IMR-90 (cell line): ENCODE results near the gene CLEC16A. TPM values are rescaled to one million over a fixed set of nuclear protein-coding genes. Genes with fewer than 3 reads are reported as not detected.

Source experiments
- ATAC-seq: fragments of 200-7000 bp; cut with Tn5 transposase; 2 replicates; pipeline ENCODE4 v1.9.1; 2020; ENCODE audit warnings: low read depth, mild to moderate bottlenecking, moderate library complexity
- BruUV-seq: library from RNA; stranded (reverse); fragments of 400-500 nt; replicated peaks from 2 replicates; lab custom pipeline; 2021; lab: Mats Ljungman, UMichigan
- CTCF ChIA-PET: fragments of 300-600 bp; formaldehyde crosslinking; extraction: SDS; loops from one replicate; lab custom pipeline; 2021; ENCODE audit warnings: antibody characterized with exemption; lab: Yijun Ruan, JAX
- POLR2A ChIA-PET: fragments of 300-600 bp; sonication (Branson Sonifier 250); formaldehyde crosslinking; loops from one replicate; lab custom pipeline; 2022; ENCODE audit warnings: antibody characterized with exemption; ENCODE audit not compliant: unreplicated experiment; lab: Charles Lee
- DNase-seq: peaks from one replicate; pipeline ENCODE4 v3.0.0; 2013
- H2AFZ ChIP-seq: replicated peaks from 2 replicates; pipeline ENCODE3; 2013; ENCODE audit warnings: low read length, mild to moderate bottlenecking; ENCODE audit not compliant: poor library complexity
- H2AK5ac ChIP-seq: 2 replicates; pipeline ENCODE4 v1.6.1; 2013; ENCODE audit warnings: low read depth, low read length, inconsistent platforms
- H2AK9ac ChIP-seq: replicated peaks from 2 replicates; pipeline ENCODE3; 2013; ENCODE audit warnings: mild to moderate bottlenecking, low read depth, low read length, moderate library complexity; ENCODE audit not compliant: poor library complexity
- H2BK120ac ChIP-seq: 2 replicates; pipeline ENCODE4 v1.6.1; 2013; ENCODE audit warnings: low read depth, low read length, inconsistent platforms
- H2BK15ac ChIP-seq: 3 replicates; pipeline ENCODE4 v1.6.1; 2013; ENCODE audit warnings: low read depth, low read length, inconsistent platforms
- H2BK20ac ChIP-seq: 2 replicates; pipeline ENCODE4 v1.6.1; 2013; ENCODE audit warnings: low read depth, mild to moderate bottlenecking, inconsistent platforms, low read length, moderate library complexity
- H2BK5ac ChIP-seq: 2 replicates; pipeline ENCODE4 v1.6.1; 2013; ENCODE audit warnings: mild to moderate bottlenecking, low read depth, low read length, inconsistent platforms; ENCODE audit not compliant: poor library complexity, severe bottlenecking
- H3K14ac ChIP-seq: replicated peaks from 2 replicates; pipeline ENCODE4 v1.6.1; 2013; ENCODE audit warnings: low read depth, low read length, inconsistent platforms
- H3K18ac ChIP-seq: 2 replicates; pipeline ENCODE4 v1.6.1; 2013; ENCODE audit warnings: low read depth, low read length, control low read depth
- H3K23ac ChIP-seq: 2 replicates; pipeline ENCODE4 v1.6.1; 2013; ENCODE audit warnings: low read depth, low read length, inconsistent platforms
- H3K27ac ChIP-seq: 2 replicates; pipeline ENCODE4 v1.5.1; 2013; ENCODE audit warnings: mild to moderate bottlenecking, control low read depth, low read length; ENCODE audit not compliant: insufficient read depth
- H3K27me3 ChIP-seq: 2 replicates; pipeline ENCODE4 v1.6.1; 2013; ENCODE audit warnings: low read length; ENCODE audit not compliant: control insufficient read depth, insufficient read depth
- H3K36me3 ChIP-seq: 2 replicates; pipeline ENCODE4 v1.6.1; 2013; ENCODE audit warnings: low read length, mixed read lengths; ENCODE audit not compliant: control insufficient read depth, insufficient read depth
- H3K4ac ChIP-seq: 2 replicates; pipeline ENCODE4 v1.6.1; 2013; ENCODE audit warnings: low read depth, low read length, inconsistent platforms
- H3K4me1 ChIP-seq: 2 replicates; pipeline ENCODE4 v1.6.1; 2013; ENCODE audit warnings: low read length, mixed read lengths; ENCODE audit not compliant: control insufficient read depth, insufficient read depth
- H3K4me2 ChIP-seq: 2 replicates; pipeline ENCODE4 v1.6.1; 2013; ENCODE audit warnings: low read depth, mild to moderate bottlenecking, control low read depth, low read length, moderate library complexity
- H3K4me3 ChIP-seq: 2 replicates; pipeline ENCODE4 v1.5.1; 2013; ENCODE audit warnings: low read depth, mild to moderate bottlenecking, control low read depth, low read length, moderate library complexity; ENCODE audit not compliant: insufficient read depth
- H3K56ac ChIP-seq: 2 replicates; pipeline ENCODE4 v1.6.1; 2013; ENCODE audit warnings: low read length, inconsistent platforms; ENCODE audit not compliant: insufficient read depth; ENCODE audit errors: extremely low read depth
- H3K79me1 ChIP-seq, 2 experiments: 2 replicates each; pipeline ENCODE4 v1.6.1; 2013; ENCODE audit warnings: low read length in 2 of 2, inconsistent platforms in 1 of 2, low read depth in 1 of 2
- H3K9ac ChIP-seq: 2 replicates; pipeline ENCODE4 v1.6.1; 2013; ENCODE audit warnings: low read depth, low read length, control low read depth
- H3K9me1 ChIP-seq: 2 replicates; pipeline ENCODE4 v1.6.1; 2013; ENCODE audit warnings: low read length, inconsistent platforms; ENCODE audit not compliant: insufficient read depth
- H3K9me3 ChIP-seq: 2 replicates; pipeline ENCODE4 v1.6.1; 2013; ENCODE audit warnings: low read length; ENCODE audit not compliant: control insufficient read depth, insufficient read depth
- H4K20me1 ChIP-seq: 2 replicates; pipeline ENCODE4 v1.6.1; 2013; ENCODE audit warnings: low read length, inconsistent platforms; ENCODE audit not compliant: insufficient read depth
- H4K5ac ChIP-seq: 2 replicates; pipeline ENCODE4 v1.6.1; 2013; ENCODE audit warnings: mild to moderate bottlenecking, low read depth, low read length, control low read depth
- H4K8ac ChIP-seq, 2 experiments: 2 replicates each; pipeline ENCODE4 v1.6.1; 2013; ENCODE audit warnings: low read depth in 2 of 2, low read length in 2 of 2, control low read depth in 1 of 2, inconsistent platforms in 1 of 2
- H4K91ac ChIP-seq: 2 replicates; pipeline ENCODE4 v1.6.1; 2013; ENCODE audit warnings: low read depth, low read length, inconsistent platforms; ENCODE audit not compliant: insufficient read depth
- BHLHE40 ChIP-seq: fragments of 150-350 bp; IDR thresholded peaks from 2 replicates; pipeline ENCODE4 v1.6.1; 2016; ENCODE audit warnings: mild to moderate bottlenecking, low read depth, low read length
- CEBPB ChIP-seq: IDR thresholded peaks from 2 replicates; pipeline ENCODE4 v1.6.1; 2012; ENCODE audit warnings: low read depth, low read length, improper control_type of control experiment
- CHD1 ChIP-seq: IDR thresholded peaks from 2 replicates; pipeline ENCODE4 v1.6.1; 2012; ENCODE audit warnings: low read depth, low read length, improper control_type of control experiment
- CTCF ChIP-seq: conservative IDR thresholded peaks from 2 replicates; pipeline ENCODE4 v1.5.1; 2012; ENCODE audit warnings: mild to moderate bottlenecking, low read depth, low read length, improper control_type of control experiment
- FOS ChIP-seq: fragments of 150-350 bp; IDR thresholded peaks from 2 replicates; pipeline ENCODE4 v1.6.1; 2016; ENCODE audit warnings: low read depth, low read length
- MAFK ChIP-seq: IDR thresholded peaks from 2 replicates; pipeline ENCODE4 v1.6.1; 2012; ENCODE audit warnings: low read depth, low read length, improper control_type of control experiment
- MAZ ChIP-seq: IDR thresholded peaks from 2 replicates; pipeline ENCODE4 v1.6.1; 2012; ENCODE audit warnings: low read depth, mild to moderate bottlenecking, low read length, improper control_type of control experiment, moderate library complexity, borderline replicate concordance
- MXI1 ChIP-seq: IDR thresholded peaks from 2 replicates; pipeline ENCODE4 v1.6.1; 2012; ENCODE audit warnings: low read depth, mild to moderate bottlenecking, low read length, moderate library complexity, borderline replicate concordance
- NFE2L2 ChIP-seq: fragments of 150-350 bp; IDR thresholded peaks from 2 replicates; pipeline ENCODE4 v1.6.1; 2016; ENCODE audit warnings: low read depth, mild to moderate bottlenecking, low read length
- POLR2A ChIP-seq: IDR thresholded peaks from 2 replicates; pipeline ENCODE4 v1.6.1; 2012; ENCODE audit warnings: mild to moderate bottlenecking, low read depth, low read length
- RAD21 ChIP-seq: IDR thresholded peaks from 2 replicates; pipeline ENCODE4 v1.6.1; 2012; ENCODE audit warnings: low read length, improper control_type of control experiment
- RCOR1 ChIP-seq: IDR thresholded peaks from 2 replicates; pipeline ENCODE4 v1.6.1; 2012; ENCODE audit warnings: mild to moderate bottlenecking, low read length, improper control_type of control experiment; ENCODE audit not compliant: insufficient replicate concordance
- RFX5 ChIP-seq: IDR thresholded peaks from 2 replicates; pipeline ENCODE4 v1.8.0; 2012; ENCODE audit warnings: low read depth, mild to moderate bottlenecking, low read length, moderate library complexity
- SMC3 ChIP-seq: fragments of 150-350 bp; IDR thresholded peaks from 2 replicates; pipeline ENCODE4 v1.6.1; 2016; ENCODE audit warnings: low read depth, mild to moderate bottlenecking, antibody characterized with exemption, low read length, moderate library complexity
- WGBS, 2 experiments: methylation state at CpG; one replicate each; pipeline versions ENCODE4 v1.1.5 to v1.1.7; 2013; ENCODE audit warnings: missing lambda C conversion rate in 2 of 2; ENCODE audit not compliant: insufficient read length in 1 of 2; ENCODE audit errors: extremely low coverage in 2 of 2; 5-methylcytosine and 5-hydroxymethylcytosine counted together
- dilution Hi-C: fragments of 300-500 bp; cut with HindIII; formaldehyde crosslinking; loops from one replicate; pipeline ENCODE4 v1.14.3; 2018; ENCODE audit warnings: low sequenced_read_pairs; ENCODE audit not compliant: unreplicated experiment
- in situ Hi-C: fragments of 300-500 bp; cut with MboI; formaldehyde crosslinking; loops from 3 replicates; pipeline ENCODE4 v1.14.3; 2019; ENCODE audit warnings: low sequenced_read_pairs, inconsistent platforms, mixed read lengths
- intact Hi-C: fragments of 100-400 bp; cut with micrococcal nuclease; formaldehyde crosslinking; loops from 2 replicates; pipeline ENCODE4 v1.10.0; 2022
- polyA plus RNA-seq, 3 experiments: library from polyadenylated mRNA; depleted of rRNA; stranded (reverse); fragments of >200 nt; gene quantifications; 2 replicates each; pipeline ENCODE4 v1.2.3, GENCODE V29; 2012; ENCODE audit warnings: low replicate concordance in 1 of 3
- total RNA-seq: library from RNA; depleted of rRNA; stranded (reverse); fragments of >200 nt; gene quantifications from 2 replicates; pipeline ENCODE4 v1.2.3, GENCODE V29; 2012
- TF ChIP-seq, protein P1 (sequence below): fragments of 150-350 bp; IDR thresholded peaks from 2 replicates; pipeline ENCODE4 v1.6.1; 2017; ENCODE audit warnings: mild to moderate bottlenecking, antibody characterized with exemption, low read length, low read depth

CLEC16A gene
- total and polyA plus RNA-seq, 2 of the 4 experiments (the other 2 are of a cell fraction): 15.9 to 16.5 TPM

DNA sequence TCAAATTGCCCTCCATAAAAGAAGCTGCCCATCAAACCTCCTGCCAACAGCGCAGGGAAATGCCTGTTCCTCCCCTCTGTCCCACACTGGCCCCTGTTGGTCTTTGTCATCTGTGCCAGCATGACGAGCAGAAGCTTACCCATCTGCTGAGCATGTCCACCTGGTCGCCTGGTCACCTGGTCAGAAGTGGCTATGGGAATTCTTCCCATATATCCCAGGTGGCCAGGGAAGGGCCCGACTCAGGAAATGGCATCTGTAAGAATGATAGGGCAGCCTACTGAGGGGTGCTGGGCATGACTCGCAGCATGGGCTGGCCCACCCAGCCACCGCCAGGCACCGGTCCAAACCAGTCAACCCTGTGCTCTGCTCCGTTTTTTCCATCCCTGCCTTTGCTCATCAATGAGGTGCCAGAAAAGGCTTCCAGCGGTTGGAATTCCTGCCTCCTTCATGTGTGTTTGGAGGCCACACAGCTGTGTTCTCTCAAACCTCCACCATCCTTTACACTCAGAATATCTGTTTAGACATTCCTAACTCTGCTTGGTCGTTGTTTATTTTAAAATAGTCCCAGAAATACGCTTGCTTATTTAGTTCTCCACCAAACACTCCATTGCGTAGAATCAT lies 145.2 kb downstream of the CLEC16A start:
- peak; percentile 99 for DNase-seq
- Histone ChIP-seq H3K36me3 (no peaks in the 10 kb centered on the region), H2BK5ac (peak overlapping the region; percentile 93), H2BK15ac (peak overlapping the region; percentile 94), H2AK9ac (peak overlapping the region; percentile 89), H3K4me3 (no peak overlapping the region), H3K27me3 (no peaks in the 10 kb centered on the region), H3K4ac (peak overlapping the region; percentile 96), H3K23ac (peak overlapping the region; percentile 90), H2AFZ (peak overlapping the region; percentile 58), H4K5ac (peak overlapping the region; percentile 97), H3K9me1 (peaks cover 45% of the 10 kb centered on the region), H3K4me1 (peaks cover 50% of the 10 kb centered on the region), H3K14ac (peak overlapping the region; percentile 94), H4K91ac (peak overlapping the region; percentile 98), H2AK5ac (peak overlapping the region; percentile 98), H4K8ac (peak overlapping the region; percentile 64 to 92), H4K20me1 (0 out of 2 replicates have a peak, but pooled peaks cover 3% of the 10 kb centered on the region), H3K27ac (peak overlapping the region; percentile 93), H3K56ac (peak overlapping the region; percentile 53), H2BK20ac (peak overlapping the region; percentile 98), H3K9ac (peak overlapping the region; percentile 38), H3K79me1 (peaks cover 0 to 42% of the 10 kb centered on the region in 2 experiments; a peak in 3 of 4 replicates), H3K9me3 (no peaks in the 10 kb centered on the region), H3K4me2 (peak overlapping the region; percentile 18), H3K18ac (peak overlapping the region; percentile 97), H2BK120ac (peak overlapping the region; percentile 98)
- in situ Hi-C loops (loop anchor here (10.0 kb wide), 1 partner anchor 105 kb away; no protein-coding TSS in a partner anchor), intact Hi-C loops (loop anchor here (1.0 to 5.0 kb wide), 3 partner anchors 44 to 163 kb away; no protein-coding TSS in a partner anchor), dilution Hi-C loops (no loop called here)
- CTCF ChIA-PET: interaction anchor here (1.0 kb wide), 1 partner anchor 97 kb away, joined by 3 read pairs; no protein-coding TSS in a partner anchor
- 0% methylated on average over 1 of the region's 12 CpGs; no CpG with 5 or more reads in 1 of the 2 experiments for WGBS, 2 experiments
- BruUV-seq: no TSS peak
- POLR2A ChIA-PET: interaction anchor here (0.8 kb wide), 1 partner anchor 165 kb away, joined by 4 read pairs; no protein-coding TSS in a partner anchor
- peak; percentile 82 for ATAC-seq
- no peak for TF ChIP-seq MAFK
- TF ChIP-seq FOS: peak; percentile 50; the same call in 1 of the 2 replicates
- TF ChIP-seq MXI1: peak; percentile 34; the same call in 1 of the 2 replicates
- TF ChIP-seq BHLHE40: peak; percentile 63
- no peak for TF ChIP-seq RFX5
- TF ChIP-seq MAZ: peak; percentile 58; the same call in 1 of the 2 replicates
- TF ChIP-seq CTCF: no peak
- TF ChIP-seq NFE2L2: peak; percentile 83
- no peak; the same call in 1 of the 2 replicates for TF ChIP-seq SMC3
- TF ChIP-seq, protein P1, sequence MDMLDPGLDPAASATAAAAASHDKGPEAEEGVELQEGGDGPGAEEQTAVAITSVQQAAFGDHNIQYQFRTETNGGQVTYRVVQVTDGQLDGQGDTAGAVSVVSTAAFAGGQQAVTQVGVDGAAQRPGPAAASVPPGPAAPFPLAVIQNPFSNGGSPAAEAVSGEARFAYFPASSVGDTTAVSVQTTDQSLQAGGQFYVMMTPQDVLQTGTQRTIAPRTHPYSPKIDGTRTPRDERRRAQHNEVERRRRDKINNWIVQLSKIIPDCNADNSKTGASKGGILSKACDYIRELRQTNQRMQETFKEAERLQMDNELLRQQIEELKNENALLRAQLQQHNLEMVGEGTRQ: no peak; the same call in 1 of the 2 replicates
- TF ChIP-seq RCOR1: peak; percentile 66
- TF ChIP-seq CEBPB: no peak
- no peak for TF ChIP-seq CHD1
- TF ChIP-seq RAD21: peak; percentile 20; the same call in 1 of the 2 replicates
- TF ChIP-seq POLR2A: no peak
